Measurements from ENCODE around the gene MAGOHB. TPM values are rescaled to one million over a fixed set of nuclear protein-coding genes. Genes with fewer than 3 reads are reported as not detected.

The MAGOHB gene
- polyA plus RNA-seq, 1 of the 3 experiments (the other 2 are of a cell fraction): 15.7 TPM

GRCh38 chr12:10613349-10614055, at the start of gene MAGOHB (continued):
- no peak for TF ChIP-seq USF2 (IDR thresholded peaks at IDR 0.05; ENCODE audit: borderline replicate concordance, low read depth, low read length)

GRCh38 chr12:10661338-10661737, 47.9 kb upstream of the MAGOHB start:
- no peak overlapping the region for H2AFZ ChIP-seq (ENCODE audit: low read depth)
- H3K4me2 ChIP-seq: no peak overlapping the region
- H3F3A ChIP-seq (replicated peaks; ENCODE audit: insufficient read depth): no peaks in the 10 kb centered on the region
- no peaks in the 10 kb centered on the region for H3K9me3 ChIP-seq
- peaks cover under 1% of the 10 kb centered on the region; the same call in 1 of the 2 replicates for H3K27me3 ChIP-seq (ENCODE audit: insufficient read depth)
- no peak overlapping the region for H3K27ac ChIP-seq (ENCODE audit: low read depth in 2 of 2, low read length in 1 of 2)
- ChIA-PET POLR2A (no interaction called here), CTCF (no interaction called here)
- H3K9ac ChIP-seq: no peak overlapping the region
- H3K36me3 ChIP-seq (replicated peaks in 1 of 2; ENCODE audit: control insufficient read depth in 1 of 2, insufficient read depth in 2 of 2, low read length in 1 of 2): no peaks in the 10 kb centered on the region
- no peak for TF ChIP-seq RCOR1 (IDR thresholded peaks at IDR 0.05; ENCODE audit: low read length)
- no peak for TF ChIP-seq FOXJ3 (CRISPR knock-in tag; IDR thresholded peaks at IDR 0.05)
- no peak for TF ChIP-seq JUND (IDR thresholded peaks at IDR 0.05)
- no peak for TF ChIP-seq IRF3 (IDR thresholded peaks at IDR 0.05; ENCODE audit: low read depth, low read length)
- TF ChIP-seq FOSL2 (IDR thresholded peaks at IDR 0.05; ENCODE audit: borderline replicate concordance, low read depth): no peak
- no peak for TF ChIP-seq GATA2 (CRISPR knock-in tag; IDR thresholded peaks at IDR 0.05)
- no peak for TF ChIP-seq SIN3A (IDR thresholded peaks at IDR 0.05; ENCODE audit: borderline replicate concordance, low read depth, low read length)
- TF ChIP-seq MEF2A (IDR thresholded peaks at IDR 0.05; ENCODE audit: borderline replicate concordance, low read depth): no peak
- H3K4me3 ChIP-seq (ENCODE audit: low read depth in 2 of 2, low read length in 1 of 2): no peak overlapping the region
- no peaks in the 10 kb centered on the region for H3K9me2 ChIP-seq
- DNase-seq: no peak
- no peaks in the 10 kb centered on the region for H3K79me2 ChIP-seq (ENCODE audit: insufficient read depth)
- 2% methylated on average over 3 of the region's 3 CpGs for WGBS (ENCODE audit: low lambda C conversion rate)
- no peaks in the 10 kb centered on the region for H4K20me1 ChIP-seq (ENCODE audit: insufficient read depth)
- no peaks in the 10 kb centered on the region for H3K4me1 ChIP-seq (ENCODE audit: control insufficient read depth in 1 of 2, insufficient read depth in 2 of 2, low read depth in 1 of 2, low read length in 1 of 2)

GRCh38 chr12:10654003-10654402, 40.6 kb upstream of the MAGOHB start:
- Histone ChIP-seq H3K27me3 (ENCODE audit: insufficient read depth) (peaks cover 21% of the 10 kb centered on the region; the same call in 1 of the 2 replicates), H4K20me1 (ENCODE audit: insufficient read depth) (no peaks in the 10 kb centered on the region), H3K9me3 (no peaks in the 10 kb centered on the region), H3K9ac (no peak overlapping the region), H2AFZ (ENCODE audit: low read depth) (no peak overlapping the region), H3K4me1 (ENCODE audit: control insufficient read depth in 1 of 2, insufficient read depth in 2 of 2, low read depth in 1 of 2, low read length in 1 of 2) (no peaks in the 10 kb centered on the region; a peak in 1 of 4 replicates), H3K36me3 (replicated peaks in 1 of 2; ENCODE audit: control insufficient read depth in 1 of 2, insufficient read depth in 2 of 2, low read length in 1 of 2) (no peaks in the 10 kb centered on the region), H3K9me2 (no peaks in the 10 kb centered on the region), H3F3A (replicated peaks; ENCODE audit: insufficient read depth) (no peaks in the 10 kb centered on the region), H3K27ac (ENCODE audit: low read depth in 2 of 2, low read length in 1 of 2) (no peak overlapping the region), H3K4me3 (ENCODE audit: low read depth in 2 of 2, low read length in 1 of 2) (no peak overlapping the region), H3K4me2 (no peak overlapping the region), H3K79me2 (ENCODE audit: insufficient read depth) (no peaks in the 10 kb centered on the region)
- DNase-seq: no peak
- ChIA-PET POLR2A (no interaction called here), CTCF (no interaction called here)
- TF ChIP-seq FOXJ3 (CRISPR knock-in tag; IDR thresholded peaks at IDR 0.05): no peak
- TF ChIP-seq ELF1 (IDR thresholded peaks at IDR 0.05): no peak
- no peak for TF ChIP-seq RCOR1 (IDR thresholded peaks at IDR 0.05; ENCODE audit: low read length)
- TF ChIP-seq SIN3A (IDR thresholded peaks at IDR 0.05; ENCODE audit: borderline replicate concordance, low read depth, low read length): no peak
- TF ChIP-seq RAD21 (IDR thresholded peaks at IDR 0.05; ENCODE audit: low read length): no peak
- no peak for TF ChIP-seq USF1 (IDR thresholded peaks at IDR 0.05; ENCODE audit: borderline replicate concordance, low read depth)
- no peak for TF ChIP-seq MAX (IDR thresholded peaks at IDR 0.05; ENCODE audit: low read depth)
- TF ChIP-seq EZH2phosphoT487 (IDR thresholded peaks at IDR 0.05; ENCODE audit: borderline replicate concordance, low read depth): no peak
- no peak for TF ChIP-seq NFIC (IDR thresholded peaks at IDR 0.05; ENCODE audit: borderline replicate concordance)
- TF ChIP-seq GATA2 (CRISPR knock-in tag; IDR thresholded peaks at IDR 0.05): no peak
- TF ChIP-seq TCF12 (IDR thresholded peaks at IDR 0.05): no peak
- no peak for TF ChIP-seq ZBTB33 (IDR thresholded peaks at IDR 0.05; ENCODE audit: borderline replicate concordance, low read depth)
- no peak for TF ChIP-seq USF2 (IDR thresholded peaks at IDR 0.05; ENCODE audit: borderline replicate concordance, low read depth, low read length)

Data from SK-N-SH (cell line).